IMR-90 (cell line): ENCODE measurements around the gene DPH6. TPM values are rescaled to one million over a fixed set of nuclear protein-coding genes. Genes with fewer than 3 reads are reported as not detected.

ENCODE experiments used
- ATAC-seq: fragments of 200-7000 bp; cut with Tn5 transposase; 2 replicates; pipeline ENCODE4 v1.9.1; 2020; ENCODE audit warnings: low read depth, mild to moderate bottlenecking, moderate library complexity
- BruUV-seq: library from RNA; stranded (reverse); fragments of 400-500 nt; replicated peaks from 2 replicates; lab custom pipeline; 2021; lab: Mats Ljungman, UMichigan
- CTCF ChIA-PET: fragments of 300-600 bp; formaldehyde crosslinking; extraction: SDS; loops from one replicate; lab custom pipeline; 2021; ENCODE audit warnings: antibody characterized with exemption; lab: Yijun Ruan, JAX
- POLR2A ChIA-PET: fragments of 300-600 bp; sonication (Branson Sonifier 250); formaldehyde crosslinking; loops from one replicate; lab custom pipeline; 2022; ENCODE audit warnings: antibody characterized with exemption; ENCODE audit not compliant: unreplicated experiment; lab: Charles Lee
- DNase-seq: peaks from one replicate; pipeline ENCODE4 v3.0.0; 2013
- H2AFZ ChIP-seq: replicated peaks from 2 replicates; pipeline ENCODE3; 2013; ENCODE audit warnings: low read length, mild to moderate bottlenecking; ENCODE audit not compliant: poor library complexity
- H2AK5ac ChIP-seq: 2 replicates; pipeline ENCODE4 v1.6.1; 2013; ENCODE audit warnings: low read depth, low read length, inconsistent platforms
- H2AK9ac ChIP-seq: replicated peaks from 2 replicates; pipeline ENCODE3; 2013; ENCODE audit warnings: mild to moderate bottlenecking, low read depth, low read length, moderate library complexity; ENCODE audit not compliant: poor library complexity
- H2BK120ac ChIP-seq: 2 replicates; pipeline ENCODE4 v1.6.1; 2013; ENCODE audit warnings: low read depth, low read length, inconsistent platforms
- H2BK15ac ChIP-seq: 3 replicates; pipeline ENCODE4 v1.6.1; 2013; ENCODE audit warnings: low read depth, low read length, inconsistent platforms
- H2BK20ac ChIP-seq: 2 replicates; pipeline ENCODE4 v1.6.1; 2013; ENCODE audit warnings: low read depth, mild to moderate bottlenecking, inconsistent platforms, low read length, moderate library complexity
- H2BK5ac ChIP-seq: 2 replicates; pipeline ENCODE4 v1.6.1; 2013; ENCODE audit warnings: mild to moderate bottlenecking, low read depth, low read length, inconsistent platforms; ENCODE audit not compliant: poor library complexity, severe bottlenecking
- H3K14ac ChIP-seq: replicated peaks from 2 replicates; pipeline ENCODE4 v1.6.1; 2013; ENCODE audit warnings: low read depth, low read length, inconsistent platforms
- H3K18ac ChIP-seq: 2 replicates; pipeline ENCODE4 v1.6.1; 2013; ENCODE audit warnings: low read depth, low read length, control low read depth
- H3K23ac ChIP-seq: 2 replicates; pipeline ENCODE4 v1.6.1; 2013; ENCODE audit warnings: low read depth, low read length, inconsistent platforms
- H3K27ac ChIP-seq: 2 replicates; pipeline ENCODE4 v1.5.1; 2013; ENCODE audit warnings: mild to moderate bottlenecking, control low read depth, low read length; ENCODE audit not compliant: insufficient read depth
- H3K27me3 ChIP-seq: 2 replicates; pipeline ENCODE4 v1.6.1; 2013; ENCODE audit warnings: low read length; ENCODE audit not compliant: control insufficient read depth, insufficient read depth
- H3K36me3 ChIP-seq: 2 replicates; pipeline ENCODE4 v1.6.1; 2013; ENCODE audit warnings: low read length, mixed read lengths; ENCODE audit not compliant: control insufficient read depth, insufficient read depth
- H3K4ac ChIP-seq: 2 replicates; pipeline ENCODE4 v1.6.1; 2013; ENCODE audit warnings: low read depth, low read length, inconsistent platforms
- H3K4me1 ChIP-seq: 2 replicates; pipeline ENCODE4 v1.6.1; 2013; ENCODE audit warnings: low read length, mixed read lengths; ENCODE audit not compliant: control insufficient read depth, insufficient read depth
- H3K4me2 ChIP-seq: 2 replicates; pipeline ENCODE4 v1.6.1; 2013; ENCODE audit warnings: low read depth, mild to moderate bottlenecking, control low read depth, low read length, moderate library complexity
- H3K4me3 ChIP-seq: 2 replicates; pipeline ENCODE4 v1.5.1; 2013; ENCODE audit warnings: low read depth, mild to moderate bottlenecking, control low read depth, low read length, moderate library complexity; ENCODE audit not compliant: insufficient read depth
- H3K56ac ChIP-seq: 2 replicates; pipeline ENCODE4 v1.6.1; 2013; ENCODE audit warnings: low read length, inconsistent platforms; ENCODE audit not compliant: insufficient read depth; ENCODE audit errors: extremely low read depth
- H3K79me1 ChIP-seq, 2 experiments: 2 replicates each; pipeline ENCODE4 v1.6.1; 2013; ENCODE audit warnings: low read length in 2 of 2, inconsistent platforms in 1 of 2, low read depth in 1 of 2
- H3K9ac ChIP-seq: 2 replicates; pipeline ENCODE4 v1.6.1; 2013; ENCODE audit warnings: low read depth, low read length, control low read depth
- H3K9me1 ChIP-seq: 2 replicates; pipeline ENCODE4 v1.6.1; 2013; ENCODE audit warnings: low read length, inconsistent platforms; ENCODE audit not compliant: insufficient read depth
- H3K9me3 ChIP-seq: 2 replicates; pipeline ENCODE4 v1.6.1; 2013; ENCODE audit warnings: low read length; ENCODE audit not compliant: control insufficient read depth, insufficient read depth
- H4K20me1 ChIP-seq: 2 replicates; pipeline ENCODE4 v1.6.1; 2013; ENCODE audit warnings: low read length, inconsistent platforms; ENCODE audit not compliant: insufficient read depth
- H4K5ac ChIP-seq: 2 replicates; pipeline ENCODE4 v1.6.1; 2013; ENCODE audit warnings: mild to moderate bottlenecking, low read depth, low read length, control low read depth
- H4K8ac ChIP-seq, 2 experiments: 2 replicates each; pipeline ENCODE4 v1.6.1; 2013; ENCODE audit warnings: low read depth in 2 of 2, low read length in 2 of 2, control low read depth in 1 of 2, inconsistent platforms in 1 of 2
- H4K91ac ChIP-seq: 2 replicates; pipeline ENCODE4 v1.6.1; 2013; ENCODE audit warnings: low read depth, low read length, inconsistent platforms; ENCODE audit not compliant: insufficient read depth
- CHD1 ChIP-seq: IDR thresholded peaks from 2 replicates; pipeline ENCODE4 v1.6.1; 2012; ENCODE audit warnings: low read depth, low read length, improper control_type of control experiment
- MAFK ChIP-seq: IDR thresholded peaks from 2 replicates; pipeline ENCODE4 v1.6.1; 2012; ENCODE audit warnings: low read depth, low read length, improper control_type of control experiment
- WGBS, 2 experiments: methylation state at CpG; one replicate each; pipeline versions ENCODE4 v1.1.5 to v1.1.7; 2013; ENCODE audit warnings: missing lambda C conversion rate in 2 of 2; ENCODE audit not compliant: insufficient read length in 1 of 2; ENCODE audit errors: extremely low coverage in 2 of 2; 5-methylcytosine and 5-hydroxymethylcytosine counted together
- dilution Hi-C: fragments of 300-500 bp; cut with HindIII; formaldehyde crosslinking; loops from one replicate; pipeline ENCODE4 v1.14.3; 2018; ENCODE audit warnings: low sequenced_read_pairs; ENCODE audit not compliant: unreplicated experiment
- in situ Hi-C: fragments of 300-500 bp; cut with MboI; formaldehyde crosslinking; loops from 3 replicates; pipeline ENCODE4 v1.14.3; 2019; ENCODE audit warnings: low sequenced_read_pairs, inconsistent platforms, mixed read lengths
- intact Hi-C: fragments of 100-400 bp; cut with micrococcal nuclease; formaldehyde crosslinking; loops from 2 replicates; pipeline ENCODE4 v1.10.0; 2022
- polyA plus RNA-seq, 3 experiments: library from polyadenylated mRNA; depleted of rRNA; stranded (reverse); fragments of >200 nt; gene quantifications; 2 replicates each; pipeline ENCODE4 v1.2.3, GENCODE V29; 2012; ENCODE audit warnings: low replicate concordance in 1 of 3
- total RNA-seq: library from RNA; depleted of rRNA; stranded (reverse); fragments of >200 nt; gene quantifications from 2 replicates; pipeline ENCODE4 v1.2.3, GENCODE V29; 2012

DPH6 gene
- total and polyA plus RNA-seq, 2 of the 4 experiments (the other 2 are of a cell fraction), result 6.1 to 8.1 TPM

- H3K9me1 ChIP-seq, result no peaks in the 10 kb centered on the region
- peaks cover 1% of the 10 kb centered on the region; the same call in 1 of the 2 replicates for H3K4me1 ChIP-seq
- ChIA-PET POLR2A (no interaction called here), CTCF (no interaction called here)
- peaks cover 0 to 3% of the 10 kb centered on the region in 2 experiments; a peak in 1 of 4 replicates for H3K79me1 ChIP-seq
- dilution Hi-C loops (no loop called here), intact Hi-C loops (loop anchor here (10.0 kb wide), 6 partner anchors 375 to 1575 kb away; partner anchors contain the start of gene MEIS2), in situ Hi-C loops (loop anchor here (25.0 kb wide), 1 partner anchor 958 kb away; no protein-coding TSS in a partner anchor)
- H2BK120ac ChIP-seq, result no peak overlapping the region
- no peak overlapping the region for H3K27ac ChIP-seq
- no peak overlapping the region for H4K91ac ChIP-seq
- H3K4ac ChIP-seq, result no peak overlapping the region
- H4K5ac ChIP-seq, result no peak overlapping the region
- H3K36me3 ChIP-seq, result no peaks in the 10 kb centered on the region
- H2AK5ac ChIP-seq, result no peak overlapping the region
- H3K23ac ChIP-seq, result no peak overlapping the region
- H2AFZ ChIP-seq, result no peak overlapping the region
- DNase-seq, result no peak
- no peak overlapping the region for H2BK5ac ChIP-seq
- no peak overlapping the region for H3K56ac ChIP-seq
- H3K9me3 ChIP-seq, result no peaks in the 10 kb centered on the region
- no peak overlapping the region for H2AK9ac ChIP-seq
- no peak overlapping the region for H3K4me3 ChIP-seq
- no peaks in the 10 kb centered on the region for H3K27me3 ChIP-seq
- TF ChIP-seq MAFK (peak; percentile 38; the same call in 1 of the 2 replicates), CHD1 (no peak)
- no peaks in the 10 kb centered on the region for H4K20me1 ChIP-seq
- H4K8ac ChIP-seq, result no peak overlapping the region
- no CpG with 5 or more reads among the region's 2 CpGs for WGBS, 2 experiments
- BruUV-seq, result no TSS peak
- H3K14ac ChIP-seq, result no peak overlapping the region
- H2BK15ac ChIP-seq, result no peak overlapping the region
- H3K9ac ChIP-seq, result no peak overlapping the region
- no peak for ATAC-seq
- H3K18ac ChIP-seq, result no peak overlapping the region
- no peak overlapping the region for H3K4me2 ChIP-seq
- no peak overlapping the region for H2BK20ac ChIP-seq
These were observed 16.2 kb downstream of the DPH6 start for GRCh38 chr15:35529784-35530183.
